ENCODE results near the gene KIF5A. TPM values are rescaled to one million over a fixed set of nuclear protein-coding genes. Genes with fewer than 3 reads are reported as not detected.

The KIF5A gene
- total RNA-seq, 1 donor from 2014 or later: 0.40 TPM

DNA sequence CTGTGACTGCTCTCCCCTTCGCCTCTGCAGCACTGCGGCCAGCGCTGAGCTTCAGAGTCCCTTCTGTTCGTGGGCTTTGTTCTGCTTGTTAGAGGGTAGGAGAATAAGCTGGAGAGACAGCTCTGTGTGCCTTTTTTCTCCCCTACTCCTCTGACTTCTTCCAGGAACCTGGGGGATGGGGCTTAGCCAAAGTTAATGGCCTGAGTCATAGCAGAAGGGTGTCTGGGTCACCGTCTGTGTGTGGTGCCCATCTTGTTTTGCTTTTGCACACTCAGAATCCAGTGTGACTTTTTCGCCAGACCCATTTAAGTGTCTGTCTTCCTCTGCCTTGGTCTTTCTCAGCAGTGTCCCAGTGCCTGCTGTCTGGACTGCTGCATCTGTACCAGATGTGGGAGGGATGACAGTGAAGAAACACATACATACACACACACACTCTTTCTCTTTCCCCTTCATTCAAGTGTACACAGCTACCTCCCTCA lies 3.0 kb downstream of the KIF5A start:
- no peak overlapping the region for H3K27ac Mint-ChIP-seq
- no peaks in the 10 kb centered on the region for H3K36me3 Mint-ChIP-seq
- TF ChIP-seq, protein P1, sequence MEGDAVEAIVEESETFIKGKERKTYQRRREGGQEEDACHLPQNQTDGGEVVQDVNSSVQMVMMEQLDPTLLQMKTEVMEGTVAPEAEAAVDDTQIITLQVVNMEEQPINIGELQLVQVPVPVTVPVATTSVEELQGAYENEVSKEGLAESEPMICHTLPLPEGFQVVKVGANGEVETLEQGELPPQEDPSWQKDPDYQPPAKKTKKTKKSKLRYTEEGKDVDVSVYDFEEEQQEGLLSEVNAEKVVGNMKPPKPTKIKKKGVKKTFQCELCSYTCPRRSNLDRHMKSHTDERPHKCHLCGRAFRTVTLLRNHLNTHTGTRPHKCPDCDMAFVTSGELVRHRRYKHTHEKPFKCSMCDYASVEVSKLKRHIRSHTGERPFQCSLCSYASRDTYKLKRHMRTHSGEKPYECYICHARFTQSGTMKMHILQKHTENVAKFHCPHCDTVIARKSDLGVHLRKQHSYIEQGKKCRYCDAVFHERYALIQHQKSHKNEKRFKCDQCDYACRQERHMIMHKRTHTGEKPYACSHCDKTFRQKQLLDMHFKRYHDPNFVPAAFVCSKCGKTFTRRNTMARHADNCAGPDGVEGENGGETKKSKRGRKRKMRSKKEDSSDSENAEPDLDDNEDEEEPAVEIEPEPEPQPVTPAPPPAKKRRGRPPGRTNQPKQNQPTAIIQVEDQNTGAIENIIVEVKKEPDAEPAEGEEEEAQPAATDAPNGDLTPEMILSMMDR (IDR thresholded peaks at IDR 0.05; ENCODE audit: unreplicated experiment): no peak
- H3K9me3 Mint-ChIP-seq: no peaks in the 10 kb centered on the region
- no peak for DNase-seq (ENCODE audit: low spot score in 2 of 2, unreplicated experiment in 2 of 2)
- H3K4me3 Mint-ChIP-seq: no peak overlapping the region
- peaks cover 5% of the 10 kb centered on the region for H3K4me1 Mint-ChIP-seq
- H3K27me3 Mint-ChIP-seq (ENCODE audit: low read depth): peaks cover 74% of the 10 kb centered on the region

DNA sequence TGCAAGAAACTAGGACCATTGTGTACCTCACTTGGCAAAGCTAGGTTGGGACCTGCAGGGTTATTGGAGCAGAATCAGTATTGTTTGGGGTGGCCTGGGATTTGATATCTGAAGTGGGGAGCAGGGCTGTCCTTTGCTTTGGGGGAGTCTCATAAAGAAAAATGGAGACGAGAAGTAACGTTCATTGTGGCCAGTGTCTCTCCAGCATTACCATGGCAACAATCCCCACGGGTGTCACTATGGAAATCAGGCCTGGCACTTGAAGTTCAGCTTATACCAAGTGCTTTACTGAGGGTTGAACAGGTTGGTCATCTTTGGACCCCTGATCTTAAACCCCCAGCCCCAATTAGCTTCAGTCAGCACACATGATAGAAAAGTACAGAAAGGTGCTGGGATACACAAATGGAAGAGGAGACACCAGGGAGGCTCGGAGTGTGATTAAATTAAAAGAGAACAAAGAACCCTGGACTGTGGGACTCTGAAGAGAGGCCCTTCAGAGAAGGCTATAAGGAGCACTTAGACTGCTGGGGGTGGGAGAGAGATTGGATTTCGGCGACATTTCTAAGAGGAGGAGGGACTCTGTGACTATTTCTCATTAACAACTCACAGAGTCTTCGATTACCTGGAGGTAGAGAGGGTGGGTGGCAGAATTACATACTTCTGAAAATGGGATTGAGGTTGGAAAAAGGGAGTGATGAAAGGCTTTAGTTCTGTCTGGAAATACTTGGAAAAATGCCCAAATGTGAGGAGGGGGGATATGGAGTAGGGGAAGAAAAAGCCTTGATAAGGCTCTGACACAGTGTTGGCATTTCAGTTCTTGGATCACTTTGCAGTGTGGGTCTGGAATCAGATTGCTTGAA lies 3.7 kb downstream of the KIF5A start:
- Mint-ChIP-seq H3K27me3 (ENCODE audit: low read depth) (peaks cover 67% of the 10 kb centered on the region), H3K36me3 (no peaks in the 10 kb centered on the region), H3K27ac (no peak overlapping the region), H3K9me3 (no peaks in the 10 kb centered on the region), H3K4me1 (peaks cover 5% of the 10 kb centered on the region), H3K4me3 (no peak overlapping the region)
- TF ChIP-seq, protein P1 (IDR thresholded peaks at IDR 0.05; ENCODE audit: unreplicated experiment): no peak
- DNase-seq (ENCODE audit: low spot score in 2 of 2, unreplicated experiment in 2 of 2): no peak

DNA sequence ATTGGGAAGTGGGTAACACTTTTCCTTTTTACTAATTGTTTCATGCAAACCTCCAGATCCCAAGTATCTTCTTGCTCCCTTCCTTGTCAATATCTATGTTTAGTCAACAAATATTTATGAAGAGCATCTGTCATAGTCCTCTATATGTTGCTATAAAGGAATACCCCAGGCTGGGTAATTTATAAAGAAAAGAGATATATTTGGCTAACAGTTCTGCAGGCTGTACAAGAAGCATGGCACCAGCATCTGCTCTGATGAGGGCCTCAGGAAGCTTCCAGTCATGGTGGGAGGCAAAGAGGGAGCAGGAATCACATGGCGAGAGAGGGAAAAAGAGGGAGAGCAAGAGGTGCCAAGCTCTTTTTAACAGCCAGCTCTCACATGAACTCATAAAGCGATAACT lies 4.6 kb downstream of the KIF5A start:
- H3K9me3 Mint-ChIP-seq: no peaks in the 10 kb centered on the region
- TF ChIP-seq, protein P1 (IDR thresholded peaks at IDR 0.05; ENCODE audit: unreplicated experiment): no peak
- peaks cover 59% of the 10 kb centered on the region for H3K27me3 Mint-ChIP-seq (ENCODE audit: low read depth)
- no peak for DNase-seq (ENCODE audit: low spot score in 2 of 2, unreplicated experiment in 2 of 2)
- H3K27ac Mint-ChIP-seq: no peak overlapping the region
- H3K4me1 Mint-ChIP-seq: peaks cover 5% of the 10 kb centered on the region
- no peak overlapping the region for H3K4me3 Mint-ChIP-seq
- no peaks in the 10 kb centered on the region for H3K36me3 Mint-ChIP-seq

DNA sequence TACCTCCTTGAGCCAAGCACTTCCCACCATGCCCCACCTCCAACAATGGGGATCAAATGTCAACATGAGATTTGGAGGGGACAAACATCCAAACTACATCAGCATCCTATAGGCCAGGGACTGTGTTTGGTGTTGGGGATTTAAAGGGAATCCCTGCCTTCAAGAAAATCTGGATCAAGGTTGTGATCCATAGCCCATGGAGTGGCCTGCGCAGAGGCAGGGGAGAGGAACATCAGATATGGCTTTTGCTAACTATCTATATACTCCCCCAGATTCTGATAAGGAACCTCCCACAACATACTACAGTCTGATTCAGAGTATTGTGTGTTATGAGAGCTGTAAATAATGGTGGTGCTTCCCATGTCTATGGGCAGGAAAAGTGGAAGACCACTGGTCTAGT lies 5.1 kb downstream of the KIF5A start:
- H3K9me3 Mint-ChIP-seq: no peaks in the 10 kb centered on the region
- no peak for DNase-seq (ENCODE audit: low spot score in 2 of 2, unreplicated experiment in 2 of 2)
- peaks cover 5% of the 10 kb centered on the region for H3K4me1 Mint-ChIP-seq
- H3K27ac Mint-ChIP-seq: no peak overlapping the region
- no peak overlapping the region for H3K4me3 Mint-ChIP-seq
- no peaks in the 10 kb centered on the region for H3K36me3 Mint-ChIP-seq
- TF ChIP-seq, protein P1 (IDR thresholded peaks at IDR 0.05; ENCODE audit: unreplicated experiment): no peak
- H3K27me3 Mint-ChIP-seq (ENCODE audit: low read depth): peaks cover 57% of the 10 kb centered on the region

DNA sequence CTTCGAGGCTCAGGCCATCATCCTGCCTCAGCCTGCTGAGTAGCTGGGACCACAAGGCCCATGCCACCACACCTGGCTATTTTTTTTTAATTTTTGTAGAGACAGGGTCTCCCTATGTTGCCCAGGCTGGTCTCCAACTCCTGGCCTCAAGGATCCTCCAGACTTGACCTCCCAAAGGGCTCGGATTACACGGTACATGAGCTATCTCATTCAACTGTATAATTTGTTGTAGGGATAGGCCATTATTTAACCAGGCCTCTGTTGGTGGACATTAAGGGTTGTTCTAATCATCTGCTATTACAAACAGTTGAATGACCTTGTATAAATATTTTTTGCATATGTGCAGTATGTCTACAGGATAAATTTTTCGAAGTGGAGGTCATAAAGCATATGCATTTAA lies 9.0 kb downstream of the KIF5A start:
- Mint-ChIP-seq H3K27me3 (ENCODE audit: low read depth) (peaks cover 49% of the 10 kb centered on the region), H3K4me1 (peaks cover 2% of the 10 kb centered on the region), H3K27ac (no peak overlapping the region), H3K36me3 (no peaks in the 10 kb centered on the region), H3K4me3 (no peak overlapping the region), H3K9me3 (no peaks in the 10 kb centered on the region)
- TF ChIP-seq, protein P1 (IDR thresholded peaks at IDR 0.05; ENCODE audit: unreplicated experiment): no peak
- DNase-seq (ENCODE audit: low spot score in 2 of 2, unreplicated experiment in 2 of 2): no peak
